ENCODE data around the gene LCT.
A peak's percentile ranks its signal among the peaks of the same experiment; 100 is the strongest.

The LCT gene

GRCh38 chr2:135822855-135823254, 14.1 kb downstream of the LCT start:
- ChIA-PET POLR2A (no interaction called here), CTCF (interaction anchor here (0.6 kb wide), 1 partner anchor 22 kb away, joined by 4 read pairs; no protein-coding TSS in a partner anchor)
- Histone ChIP-seq H3K4me1 (ENCODE audit: control insufficient read depth, insufficient read depth, low read length) (no peaks in the 10 kb centered on the region), H3K36me3 (ENCODE audit: control insufficient read depth in 2 of 2, insufficient read depth in 1 of 2, low read length in 2 of 2) (no peaks in the 10 kb centered on the region), H3K9me3 (ENCODE audit: control insufficient read depth, insufficient read depth, low read depth, low read length) (no peaks in the 10 kb centered on the region), H3K4me3 (ENCODE audit: low read depth, low read length) (no peak overlapping the region), H3K27ac (ENCODE audit: extremely low read depth, low read depth, low read length) (no peak overlapping the region)
- TF ChIP-seq SETDB1 (IDR thresholded peaks at IDR 0.05; ENCODE audit: insufficient read length, low read length) = peak; percentile 40
- TF ChIP-seq ZBTB20 (tag by site-specific recombination; IDR thresholded peaks at IDR 0.05) = no peak

GRCh38 chr2:135821190-135821589, 15.8 kb downstream of the LCT start:
- ChIA-PET POLR2A (no interaction called here), CTCF (no interaction called here)
- H3K4me3 ChIP-seq (ENCODE audit: low read depth, low read length) = no peak overlapping the region
- H3K4me1 ChIP-seq (ENCODE audit: control insufficient read depth, insufficient read depth, low read length) = no peaks in the 10 kb centered on the region
- no peaks in the 10 kb centered on the region for H3K36me3 ChIP-seq (ENCODE audit: control insufficient read depth in 2 of 2, insufficient read depth in 1 of 2, low read length in 2 of 2)
- H3K27ac ChIP-seq (ENCODE audit: extremely low read depth, low read depth, low read length) = no peak overlapping the region
- TF ChIP-seq ZNF155 (tag by site-specific recombination; IDR thresholded peaks at IDR 0.05) (no peak), YY2 (tag by site-specific recombination; IDR thresholded peaks at IDR 0.05) (no peak), ELK4 (IDR thresholded peaks at IDR 0.05; ENCODE audit: borderline replicate concordance, low read depth, low read length) (no peak), ZNF404 (tag by site-specific recombination; IDR thresholded peaks at IDR 0.05) (no peak), ZNF350 (tag by site-specific recombination; IDR thresholded peaks at IDR 0.05) (no peak), BCL11A (tag by site-specific recombination; IDR thresholded peaks at IDR 0.05; ENCODE audit: low read depth) (no peak), WT1 (tag by site-specific recombination; IDR thresholded peaks at IDR 0.05) (no peak), ZNF707 (tag by site-specific recombination; IDR thresholded peaks at IDR 0.05) (no peak), ZNF214 (tag by site-specific recombination; IDR thresholded peaks at IDR 0.05; ENCODE audit: borderline replicate concordance) (no peak), ZNF239 (tag by site-specific recombination; IDR thresholded peaks at IDR 0.05) (no peak), ZNF639 (tag by site-specific recombination; IDR thresholded peaks at IDR 0.05) (no peak), ZNF10 (tag by site-specific recombination; IDR thresholded peaks at IDR 0.05) (no peak), ZIC2 (tag by site-specific recombination; IDR thresholded peaks at IDR 0.05) (no peak), KLF16 (tag by site-specific recombination; IDR thresholded peaks at IDR 0.05) (no peak), ZNF311 (tag by site-specific recombination; IDR thresholded peaks at IDR 0.05; ENCODE audit: borderline replicate concordance) (no peak), ZNF837 (tag by site-specific recombination; IDR thresholded peaks at IDR 0.05) (no peak), OVOL3 (tag by site-specific recombination; IDR thresholded peaks at IDR 0.05) (no peak), SALL2 (tag by site-specific recombination; IDR thresholded peaks at IDR 0.05; ENCODE audit: borderline replicate concordance) (no peak)
- TF ChIP-seq, protein P1, sequence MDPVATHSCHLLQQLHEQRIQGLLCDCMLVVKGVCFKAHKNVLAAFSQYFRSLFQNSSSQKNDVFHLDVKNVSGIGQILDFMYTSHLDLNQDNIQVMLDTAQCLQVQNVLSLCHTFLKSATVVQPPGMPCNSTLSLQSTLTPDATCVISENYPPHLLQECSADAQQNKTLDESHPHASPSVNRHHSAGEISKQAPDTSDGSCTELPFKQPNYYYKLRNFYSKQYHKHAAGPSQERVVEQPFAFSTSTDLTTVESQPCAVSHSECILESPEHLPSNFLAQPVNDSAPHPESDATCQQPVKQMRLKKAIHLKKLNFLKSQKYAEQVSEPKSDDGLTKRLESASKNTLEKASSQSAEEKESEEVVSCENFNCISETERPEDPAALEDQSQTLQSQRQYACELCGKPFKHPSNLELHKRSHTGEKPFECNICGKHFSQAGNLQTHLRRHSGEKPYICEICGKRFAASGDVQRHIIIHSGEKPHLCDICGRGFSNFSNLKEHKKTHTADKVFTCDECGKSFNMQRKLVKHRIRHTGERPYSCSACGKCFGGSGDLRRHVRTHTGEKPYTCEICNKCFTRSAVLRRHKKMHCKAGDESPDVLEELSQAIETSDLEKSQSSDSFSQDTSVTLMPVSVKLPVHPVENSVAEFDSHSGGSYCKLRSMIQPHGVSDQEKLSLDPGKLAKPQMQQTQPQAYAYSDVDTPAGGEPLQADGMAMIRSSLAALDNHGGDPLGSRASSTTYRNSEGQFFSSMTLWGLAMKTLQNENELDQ (tag by site-specific recombination; IDR thresholded peaks at IDR 0.05; ENCODE audit: low read depth) = no peak
- H3K9me3 ChIP-seq (ENCODE audit: control insufficient read depth, insufficient read depth, low read depth, low read length) = no peaks in the 10 kb centered on the region
